B cell (primary cell): ENCODE measurements around the gene NOSIP. TPM values are rescaled to one million over a fixed set of nuclear protein-coding genes. Genes with fewer than 3 reads are reported as not detected.

Experiments
- ATAC-seq: fragments of 200-7000 bp; cut with Tn5 transposase; one replicate; pipeline ENCODE4 v1.10.0; 2021; ENCODE audit warnings: low read depth, mild to moderate bottlenecking, moderate number of reproducible peaks, moderate library complexity
- CTCF ChIA-PET: fragments of 350-600 bp; sonication (Branson Sonifier 250); formaldehyde crosslinking; loops from one replicate; lab custom pipeline; 2021; ENCODE audit warnings: antibody characterized with exemption, inconsistent platforms; lab: Charles Lee
- POLR2A ChIA-PET: fragments of 350-600 bp; sonication (Branson Sonifier 250); formaldehyde crosslinking; loops from one replicate; lab custom pipeline; 2021; ENCODE audit warnings: antibody characterized with exemption; lab: Charles Lee
- DNase-seq: peaks from one replicate; pipeline ENCODE4 v3.0.0; 2013
- H2AFZ ChIP-seq: 2 replicates; pipeline ENCODE4 v1.6.1; 2012; ENCODE audit warnings: mild to moderate bottlenecking, low read depth, low read length; ENCODE audit not compliant: insufficient read depth, poor library complexity, severe bottlenecking
- H3K27ac ChIP-seq, 2 donors: 1 replicate in 1 of 2; 2 replicates in 1 of 2; pipeline ENCODE4 v1.5.1; 2012 to 2013; ENCODE audit warnings: low read length in 2 of 2, mild to moderate bottlenecking in 2 of 2, moderate library complexity in 1 of 2
- H3K27me3 ChIP-seq, 4 experiments: fragments of 200-600 bp in 1 of 4; sonication (generic) in 1 of 4; replicated peaks in 1 of 4; 1 replicate in 2 of 4; 2 replicates in 2 of 4; pipeline versions ENCODE4 v1.6.1 to v1.7.0; 2013 to 2016; ENCODE audit warnings: low read length in 3 of 4, mild to moderate bottlenecking in 2 of 4, mixed read lengths in 1 of 4, moderate library complexity in 1 of 4; ENCODE audit not compliant: insufficient read depth in 4 of 4, control insufficient read depth in 3 of 4; ENCODE audit errors: control extremely low read depth in 1 of 4
- H3K36me3 ChIP-seq, 2 experiments: replicated peaks in 1 of 2; 1 replicate in 1 of 2; 2 replicates in 1 of 2; pipeline versions ENCODE4 v1.6.1 to v1.7.1; 2013; ENCODE audit warnings: low read length in 1 of 2; ENCODE audit not compliant: insufficient read depth in 2 of 2, control insufficient read depth in 1 of 2; ENCODE audit errors: control extremely low read depth in 1 of 2, extremely low read depth in 1 of 2
- H3K4me1 ChIP-seq, 2 donors: fragments of 200-600 bp in 1 of 2; sonication (generic) in 1 of 2; 1 replicate in 1 of 2; 2 replicates in 1 of 2; pipeline versions ENCODE4 v1.5.1 to v1.6.1; 2013 to 2017; ENCODE audit warnings: low read length in 2 of 2; ENCODE audit not compliant: control insufficient read depth in 2 of 2, insufficient read depth in 2 of 2
- H3K4me2 ChIP-seq: replicated peaks from 2 replicates; pipeline ENCODE3; 2012; ENCODE audit warnings: mild to moderate bottlenecking, low read depth, low read length; ENCODE audit not compliant: poor library complexity, severe bottlenecking
- H3K4me3 ChIP-seq, 5 experiments: fragments of 200-600 bp in 1 of 5; sonication (generic) in 1 of 5; 1 replicate in 3 of 5; 2 replicates in 2 of 5; pipeline versions ENCODE4 v1.5.1 to v1.7.0; 2011 to 2016; ENCODE audit warnings: low read length in 4 of 5, mild to moderate bottlenecking in 4 of 5, low read depth in 2 of 5, control low read depth in 1 of 5, moderate library complexity in 1 of 5; ENCODE audit not compliant: insufficient read depth in 1 of 5; ENCODE audit errors: control extremely low read depth in 1 of 5, extremely low read depth in 1 of 5
- H3K79me2 ChIP-seq: fragments of 200-600 bp; sonication (generic); one replicate; pipeline ENCODE4 v1.6.0; 2016; ENCODE audit warnings: low read length; ENCODE audit not compliant: control insufficient read depth, insufficient read depth
- H3K9ac ChIP-seq: fragments of 200-600 bp; sonication (generic); 2 replicates; pipeline ENCODE4 v1.6.1; 2017; ENCODE audit warnings: mild to moderate bottlenecking, low read length, moderate library complexity
- H3K9me3 ChIP-seq, 3 donors: one replicate each; pipeline versions ENCODE4 v1.6.1 to v1.7.1; 2013; ENCODE audit warnings: low read length in 2 of 3; ENCODE audit not compliant: control insufficient read depth in 2 of 3, insufficient read depth in 1 of 3; ENCODE audit errors: control extremely low read depth in 1 of 3
- H4K20me1 ChIP-seq: 2 replicates; pipeline ENCODE4 v1.6.0; 2012; ENCODE audit warnings: mild to moderate bottlenecking, low read length; ENCODE audit not compliant: insufficient read depth, control insufficient read depth, poor library complexity, severe bottlenecking
- H3K27ac Mint-ChIP-seq: one replicate; pipeline ENCODE4 v1.8.0; 2021; ENCODE audit warnings: mixed read lengths
- H3K27me3 Mint-ChIP-seq: one replicate; pipeline ENCODE4 v1.8.0; 2021; ENCODE audit warnings: mixed read lengths
- H3K4me1 Mint-ChIP-seq: one replicate; pipeline ENCODE4 v1.8.0; 2021; ENCODE audit warnings: mixed read lengths
- H3K4me3 Mint-ChIP-seq: one replicate; pipeline ENCODE4 v1.8.0; 2021; ENCODE audit warnings: mixed read lengths
- H3K9me3 Mint-ChIP-seq: one replicate; pipeline ENCODE4 v1.8.0; 2022; ENCODE audit warnings: mixed read lengths; ENCODE audit not compliant: insufficient read depth
- CTCF ChIP-seq: fragments of 200-600 bp; IDR thresholded peaks from one replicate; pipeline ENCODE4 v1.8.0; 2022; ENCODE audit warnings: antibody characterized with exemption, mild to moderate bottlenecking
- EZH2 ChIP-seq: IDR thresholded peaks from 2 replicates; pipeline ENCODE4 v1.6.1; 2012; ENCODE audit warnings: borderline replicate concordance, low read depth, mild to moderate bottlenecking, moderate library complexity, low read length; ENCODE audit not compliant: insufficient read depth, poor library complexity, severe bottlenecking
- WGBS: methylation state at CpG from one replicate; pipeline ENCODE4 v1.1.5; 2013; ENCODE audit warnings: missing lambda C conversion rate; ENCODE audit not compliant: insufficient coverage; 5-methylcytosine and 5-hydroxymethylcytosine counted together
- intact Hi-C: fragments of 100-400 bp; cut with micrococcal nuclease; formaldehyde crosslinking; loops from one replicate; pipeline ENCODE4 v1.10.0; 2022
- polyA plus RNA-seq: library from polyadenylated mRNA; depleted of rRNA; stranded (reverse); fragments of >200 nt; gene quantifications from 2 replicates; pipeline ENCODE4 v1.2.3, GENCODE V29; 2012
- total RNA-seq, 2 donors: library from RNA; stranded (reverse); fragments of 120-200 nt in 1 of 2; gene quantifications; 1 replicate in 1 of 2; 2 replicates in 1 of 2; pipeline versions ENCODE4 v1.2.3 to v1.2.4, GENCODE V29; 2013 to 2022

The NOSIP gene
- total and polyA plus RNA-seq, 2 donors (not counting 1 experiment from before 2014, with no cell fraction given), result 55.5 to 135 TPM

DNA sequence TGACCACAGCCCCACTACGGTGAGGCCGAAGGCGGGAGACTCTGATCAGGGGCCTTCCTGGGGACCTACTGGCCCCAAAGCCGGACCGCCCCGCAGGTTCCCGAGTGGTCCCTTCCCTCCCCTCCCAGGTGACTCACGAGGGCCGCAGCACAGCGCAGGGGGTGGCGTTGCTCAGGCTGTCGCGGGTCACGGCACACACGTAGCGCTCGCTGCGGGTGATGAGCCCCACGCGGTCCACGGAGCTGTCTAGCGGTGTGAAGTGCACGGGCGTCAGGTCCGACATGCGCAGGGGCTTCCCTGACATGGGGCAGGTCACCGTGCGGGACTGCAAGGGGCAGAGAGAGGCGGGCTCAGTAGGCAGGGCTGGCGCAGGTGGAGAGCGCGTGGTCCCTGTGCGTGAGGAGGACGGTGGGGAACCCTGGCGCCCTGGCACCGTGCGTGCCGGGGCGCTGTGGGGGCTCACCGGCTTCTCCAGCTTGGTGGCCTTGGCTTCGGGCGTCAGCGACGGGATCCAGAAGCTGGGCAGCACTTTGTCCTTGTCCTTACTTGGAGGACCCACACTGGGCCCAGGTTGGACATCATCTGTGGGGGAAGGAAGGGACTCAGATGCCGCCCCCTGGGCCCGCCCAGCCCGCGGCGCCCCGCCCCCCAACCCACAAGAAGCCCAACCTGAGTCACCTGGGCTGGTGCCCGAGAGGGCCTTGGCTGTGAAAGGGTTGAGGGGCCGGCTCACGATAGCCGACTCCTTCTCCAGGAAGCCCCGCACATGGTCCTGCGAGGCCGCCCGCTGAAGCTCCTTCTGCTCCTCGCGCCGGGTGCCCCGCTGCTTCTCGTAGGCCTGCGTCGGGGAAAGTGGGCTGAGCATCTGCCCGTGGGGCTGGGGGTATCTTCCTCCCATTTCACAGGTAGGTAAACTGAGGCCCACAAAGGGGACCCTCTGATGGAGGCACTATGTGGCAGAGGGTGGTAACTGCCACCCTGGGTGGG is 23.7 kb downstream of the NOSIP start:
- H3K27me3 ChIP-seq, result no peaks in the 10 kb centered on the region
- no peak overlapping the region for H3K27ac ChIP-seq
- Mint-ChIP-seq H3K9me3 (no peaks in the 10 kb centered on the region), H3K4me3 (no peak overlapping the region), H3K27me3 (no peaks in the 10 kb centered on the region), H3K4me1 (peaks cover 33% of the 10 kb centered on the region), H3K27ac (no peak overlapping the region)
- H3K9me3 ChIP-seq, result no peaks in the 10 kb centered on the region
- ATAC-seq, result no peak
- H3K4me1 ChIP-seq, result peaks cover 15 to 36% of the 10 kb centered on the region in 2 donors
- peaks cover 4 to 51% of the 10 kb centered on the region in 2 experiments for H3K36me3 ChIP-seq
- no peak overlapping the region for H3K4me3 ChIP-seq
- no peak overlapping the region for H3K9ac ChIP-seq
- ChIA-PET POLR2A (no interaction called here), CTCF (interaction anchor here (1.3 to 5.2 kb wide), 3 partner anchors 10 to 431 kb away, joined by 3 to 42 read pairs (median 5); no protein-coding TSS in a partner anchor)
- DNase-seq, result no peak
- intact Hi-C loops, result no loop called here
- no peaks in the 10 kb centered on the region for H4K20me1 ChIP-seq
- H3K4me2 ChIP-seq, result no peak overlapping the region
- no peak for TF ChIP-seq EZH2
- no peak for TF ChIP-seq CTCF
- peaks cover 16% of the 10 kb centered on the region for H3K79me2 ChIP-seq
- 99% methylated on average over 58 of the region's 66 CpGs for WGBS
- H2AFZ ChIP-seq, result no peak overlapping the region
